ENCODE results near the gene SUGCT. TPM values are rescaled to one million over a fixed set of nuclear protein-coding genes. Genes with fewer than 3 reads are reported as not detected.

SUGCT gene
- total RNA-seq, 1 donor from 2014 or later, result 8.4 TPM

GRCh38 chr7:40742270-40742669 is 607.5 kb downstream of the SUGCT start:
- DNase-seq, result no peak
- no peak for ATAC-seq (ENCODE audit: poor library complexity)
- intact Hi-C loops (cut with DNase I), result no loop called here

GRCh38 chr7:40746841-40747556 is 612.2 kb downstream of the SUGCT start:
- intact Hi-C loops (cut with DNase I), result no loop called here
- no peak for ATAC-seq (ENCODE audit: poor library complexity)
- DNase-seq, result no peak

- ATAC-seq (ENCODE audit: poor library complexity), result no peak
- intact Hi-C loops (cut with DNase I), result no loop called here
- DNase-seq, result no peak
These were observed 613.1 kb downstream of the SUGCT start for GRCh38 chr7:40747856-40748255.

GRCh38 chr7:40749877-40750276 is 615.1 kb downstream of the SUGCT start:
- no peak for DNase-seq
- intact Hi-C loops (cut with DNase I), result no loop called here
- ATAC-seq (ENCODE audit: poor library complexity), result no peak

- ATAC-seq (ENCODE audit: poor library complexity) (no peak), DNase-seq (no peak)
- intact Hi-C loops (cut with DNase I), result no loop called here
These were observed 618.6 kb downstream of the SUGCT start for GRCh38 chr7:40753455-40753854.

- DNase-seq (no peak), ATAC-seq (ENCODE audit: poor library complexity) (peak; percentile 75)
- intact Hi-C loops (cut with DNase I), result no loop called here
These were observed 620.6 kb downstream of the SUGCT start for GRCh38 chr7:40755438-40755837.

- no peak for DNase-seq
- no peak for ATAC-seq (ENCODE audit: poor library complexity)
- intact Hi-C loops (cut with DNase I), result no loop called here
These were observed 622.3 kb downstream of the SUGCT start for GRCh38 chr7:40757109-40757508.

GRCh38 chr7:40758590-40758989 is 623.8 kb downstream of the SUGCT start:
- peak; percentile 45 for ATAC-seq (ENCODE audit: poor library complexity)
- no peak for DNase-seq
- intact Hi-C loops (cut with DNase I), result no loop called here

- ATAC-seq (ENCODE audit: poor library complexity) (no peak), DNase-seq (no peak)
- intact Hi-C loops (cut with DNase I), result no loop called here
These were observed 625.6 kb downstream of the SUGCT start for GRCh38 chr7:40760293-40760964.

- intact Hi-C loops (cut with DNase I), result no loop called here
- ATAC-seq (ENCODE audit: poor library complexity) (no peak), DNase-seq (no peak)
These were observed 626.2 kb downstream of the SUGCT start for GRCh38 chr7:40760987-40761386.

GRCh38 chr7:40761762-40762560 is 627.2 kb downstream of the SUGCT start:
- intact Hi-C loops (cut with DNase I), result no loop called here
- DNase-seq (no peak), ATAC-seq (ENCODE audit: poor library complexity) (no peak)

GRCh38 chr7:40763319-40764287 is 628.8 kb downstream of the SUGCT start:
- ATAC-seq (ENCODE audit: poor library complexity) (no peak), DNase-seq (no peak)
- intact Hi-C loops (cut with DNase I), result no loop called here

- no peak for DNase-seq
- ATAC-seq (ENCODE audit: poor library complexity), result no peak
- intact Hi-C loops (cut with DNase I), result no loop called here
These were observed 630.8 kb downstream of the SUGCT start for GRCh38 chr7:40765639-40766038.

GRCh38 chr7:40772096-40772495 is 637.3 kb downstream of the SUGCT start:
- DNase-seq (no peak), ATAC-seq (ENCODE audit: poor library complexity) (no peak)
- intact Hi-C loops (cut with DNase I), result no loop called here

GRCh38 chr7:40773656-40774055 is 638.9 kb downstream of the SUGCT start:
- DNase-seq (no peak), ATAC-seq (ENCODE audit: poor library complexity) (no peak)
- intact Hi-C loops (cut with DNase I), result no loop called here

GRCh38 chr7:40775877-40776276 is 641.1 kb downstream of the SUGCT start:
- DNase-seq, result no peak
- no peak for ATAC-seq (ENCODE audit: poor library complexity)
- intact Hi-C loops (cut with DNase I), result no loop called here

- DNase-seq (no peak), ATAC-seq (ENCODE audit: poor library complexity) (no peak)
- intact Hi-C loops (cut with DNase I), result no loop called here
These were observed 643.0 kb downstream of the SUGCT start for GRCh38 chr7:40777730-40778312.

- peak; percentile 49 for ATAC-seq (ENCODE audit: poor library complexity)
- DNase-seq, result no peak
- intact Hi-C loops (cut with DNase I), result no loop called here
These were observed 645.7 kb downstream of the SUGCT start for GRCh38 chr7:40780460-40780859.
